MM.1S (cell line): Measurements from ENCODE around the gene BRICD5.

ENCODE experiments used
- DNase-seq: peaks from one replicate; pipeline ENCODE4 v3.0.0-alpha.2; 2015
- H2AFZ ChIP-seq: fragments of 300-600 bp; sonication (generic); 2 replicates; pipeline ENCODE4 v1.6.0; 2016; ENCODE audit warnings: antibody characterized with exemption, low read length
- H3F3A ChIP-seq: fragments of 300-600 bp; sonication (generic); 2 replicates; pipeline ENCODE4 v1.6.1; 2016; ENCODE audit warnings: mild to moderate bottlenecking, antibody characterized with exemption, low read length, moderate library complexity, mixed read lengths; ENCODE audit not compliant: insufficient read depth
- H3K27ac ChIP-seq: fragments of 300-600 bp; sonication (generic); 2 replicates; pipeline ENCODE4 v1.5.1; 2016; ENCODE audit warnings: mild to moderate bottlenecking, low read length
- H3K27me3 ChIP-seq: fragments of 300-600 bp; sonication (generic); replicated peaks from 2 replicates; pipeline ENCODE4 v1.6.0; 2016; ENCODE audit warnings: low read length; ENCODE audit not compliant: insufficient read depth
- H3K36me3 ChIP-seq: fragments of 300-600 bp; sonication (generic); replicated peaks from 2 replicates; pipeline ENCODE4 v1.6.1; 2016; ENCODE audit warnings: mild to moderate bottlenecking, low read length, mixed read lengths; ENCODE audit not compliant: insufficient read depth
- H3K4me1 ChIP-seq: fragments of 300-600 bp; sonication (generic); 2 replicates; pipeline ENCODE4 v1.6.1; 2016; ENCODE audit warnings: low read length, mixed read lengths
- H3K4me2 ChIP-seq: fragments of 300-600 bp; sonication (generic); 2 replicates; pipeline ENCODE4 v1.6.0; 2016; ENCODE audit warnings: low read depth, low read length
- H3K4me3 ChIP-seq: fragments of 300-600 bp; sonication (generic); 2 replicates; pipeline ENCODE4 v1.5.1; 2016; ENCODE audit warnings: low read length, mixed read lengths
- H3K79me2 ChIP-seq: fragments of 300-600 bp; sonication (generic); 2 replicates; pipeline ENCODE4 v1.6.1; 2016; ENCODE audit warnings: mixed run types, low read length, mixed read lengths
- H3K9ac ChIP-seq: fragments of 300-600 bp; sonication (generic); 2 replicates; pipeline ENCODE4 v1.6.1; 2016; ENCODE audit warnings: low read length, mixed read lengths
- H3K9me2 ChIP-seq: fragments of 300-600 bp; sonication (generic); replicated peaks from 2 replicates; pipeline ENCODE4 v1.6.1; 2016; ENCODE audit warnings: mild to moderate bottlenecking, low read length, mixed read lengths; ENCODE audit not compliant: insufficient read depth
- H3K9me3 ChIP-seq: fragments of 300-600 bp; sonication (generic); replicated peaks from 2 replicates; pipeline ENCODE4 v1.6.1; 2016; ENCODE audit warnings: mild to moderate bottlenecking, low read length, mixed read lengths; ENCODE audit not compliant: insufficient read depth
- H4K20me1 ChIP-seq: fragments of 300-600 bp; sonication (generic); 2 replicates; pipeline ENCODE4 v1.6.1; 2016; ENCODE audit warnings: mild to moderate bottlenecking, low read length, moderate library complexity, mixed read lengths; ENCODE audit not compliant: insufficient read depth
- CTCF ChIP-seq: fragments of 300-600 bp; sonication (generic); IDR thresholded peaks from 2 replicates; pipeline ENCODE4 v1.5.1; 2016; ENCODE audit warnings: antibody characterized with exemption, low read length, mixed read lengths
- EZH2 ChIP-seq: fragments of 300-600 bp; sonication (generic); optimal IDR thresholded peaks from 2 replicates; pipeline ENCODE3; 2017; ENCODE audit warnings: low read depth, mild to moderate bottlenecking, antibody characterized with exemption, low read length, mixed read lengths
- EZH2phosphoT487 ChIP-seq: fragments of 300-600 bp; sonication (generic); IDR thresholded peaks from 2 replicates; pipeline ENCODE4 v1.6.1; 2018; ENCODE audit warnings: antibody characterized with exemption, low read length

Gene BRICD5

GRCh38 chr16:2178321-2179106 lies 32.1 kb downstream of the BRICD5 start:
- H3K27ac ChIP-seq: no peak overlapping the region
- no peaks in the 10 kb centered on the region for H3F3A ChIP-seq
- no peaks in the 10 kb centered on the region for H3K9me3 ChIP-seq
- TF ChIP-seq EZH2: no peak
- no peak for TF ChIP-seq EZH2phosphoT487
- TF ChIP-seq CTCF: no peak
- no peaks in the 10 kb centered on the region for H3K36me3 ChIP-seq
- no peak overlapping the region for H3K4me2 ChIP-seq
- H2AFZ ChIP-seq: no peak overlapping the region
- no peaks in the 10 kb centered on the region for H3K27me3 ChIP-seq
- H3K79me2 ChIP-seq: no peaks in the 10 kb centered on the region
- no peak for DNase-seq
- no peak overlapping the region for H3K4me3 ChIP-seq
- no peaks in the 10 kb centered on the region for H3K4me1 ChIP-seq
- H3K9me2 ChIP-seq: no peaks in the 10 kb centered on the region
- H4K20me1 ChIP-seq: no peaks in the 10 kb centered on the region
- H3K9ac ChIP-seq: no peak overlapping the region

GRCh38 chr16:2177561-2177960 lies 33.1 kb downstream of the BRICD5 start:
- Histone ChIP-seq H3K27me3 (no peaks in the 10 kb centered on the region), H3K9me3 (no peaks in the 10 kb centered on the region), H3K27ac (no peak overlapping the region), H3F3A (no peaks in the 10 kb centered on the region), H2AFZ (no peak overlapping the region), H3K36me3 (no peaks in the 10 kb centered on the region), H4K20me1 (no peaks in the 10 kb centered on the region), H3K79me2 (no peaks in the 10 kb centered on the region), H3K4me1 (no peaks in the 10 kb centered on the region), H3K9me2 (no peaks in the 10 kb centered on the region), H3K4me2 (no peak overlapping the region), H3K4me3 (no peak overlapping the region), H3K9ac (no peak overlapping the region)
- TF ChIP-seq EZH2phosphoT487 (no peak), EZH2 (no peak)
- DNase-seq: no peak

GRCh38 chr16:2177101-2177500 lies 33.6 kb downstream of the BRICD5 start:
- Histone ChIP-seq H3K4me1 (no peaks in the 10 kb centered on the region), H3K4me3 (no peak overlapping the region), H2AFZ (no peak overlapping the region), H3K27me3 (no peaks in the 10 kb centered on the region), H3K27ac (no peak overlapping the region), H3K9ac (no peak overlapping the region), H3K9me2 (no peaks in the 10 kb centered on the region), H4K20me1 (no peaks in the 10 kb centered on the region), H3K4me2 (no peak overlapping the region), H3K9me3 (no peaks in the 10 kb centered on the region), H3K79me2 (no peaks in the 10 kb centered on the region), H3K36me3 (no peaks in the 10 kb centered on the region), H3F3A (no peaks in the 10 kb centered on the region)
- DNase-seq: no peak
- no peak for TF ChIP-seq CTCF
- no peak for TF ChIP-seq EZH2phosphoT487
- TF ChIP-seq EZH2: no peak

- Histone ChIP-seq H2AFZ (no peak overlapping the region), H3F3A (no peaks in the 10 kb centered on the region), H3K4me2 (no peak overlapping the region), H3K36me3 (no peaks in the 10 kb centered on the region), H3K79me2 (no peaks in the 10 kb centered on the region), H3K27ac (no peak overlapping the region), H3K9me2 (no peaks in the 10 kb centered on the region), H3K4me1 (no peaks in the 10 kb centered on the region), H3K4me3 (no peak overlapping the region), H4K20me1 (no peaks in the 10 kb centered on the region), H3K27me3 (no peaks in the 10 kb centered on the region), H3K9me3 (no peaks in the 10 kb centered on the region), H3K9ac (no peak overlapping the region)
- DNase-seq: no peak
- TF ChIP-seq EZH2: no peak
- no peak for TF ChIP-seq CTCF
- TF ChIP-seq EZH2phosphoT487: no peak
Observed at GRCh38 chr16:2176047-2176446, 34.6 kb downstream of the BRICD5 start.
